GM23338 (cell line): ENCODE results near the gene DCLK3. TPM values are rescaled to one million over a fixed set of nuclear protein-coding genes. Genes with fewer than 3 reads are reported as not detected.

Experiments
- ATAC-seq: fragments of 200-7000 bp; cut with Tn5 transposase; 3 replicates; pipeline ENCODE4 v1.9.1; 2020
- DNase-seq: peaks from one replicate; pipeline ENCODE4 v3.0.0-alpha.2; 2015; ENCODE audit warnings: low spot score
- H2AFZ ChIP-seq: fragments of 200-600 bp; sonication (generic); 2 replicates; pipeline ENCODE4 v1.8.0; 2016; ENCODE audit warnings: antibody characterized with exemption, mild to moderate bottlenecking, moderate library complexity
- H3F3A ChIP-seq: fragments of 200-600 bp; sonication (generic); replicated peaks from 2 replicates; pipeline ENCODE4 v1.8.0; 2017; ENCODE audit warnings: antibody characterized with exemption, mixed run types, low read depth
- H3K27ac ChIP-seq: fragments of 200-600 bp; sonication (generic); 2 replicates; pipeline ENCODE4 v1.6.1; 2016; ENCODE audit warnings: low read depth
- H3K27me3 ChIP-seq: fragments of 200-600 bp; sonication (generic); 2 replicates; pipeline ENCODE4 v1.8.0; 2016; ENCODE audit warnings: mild to moderate bottlenecking, mixed run types, moderate library complexity; ENCODE audit not compliant: insufficient read depth
- H3K36me3 ChIP-seq: fragments of 200-600 bp; sonication (generic); 2 replicates; pipeline ENCODE4 v1.8.0; 2016; ENCODE audit warnings: mild to moderate bottlenecking; ENCODE audit not compliant: insufficient read depth
- H3K4me1 ChIP-seq: fragments of 200-600 bp; sonication (generic); 2 replicates; pipeline ENCODE4 v1.8.0; 2016; ENCODE audit warnings: mild to moderate bottlenecking, moderate library complexity; ENCODE audit not compliant: insufficient read depth
- H3K4me2 ChIP-seq: fragments of 200-600 bp; sonication (generic); 2 replicates; pipeline ENCODE4 v1.7.1; 2017; ENCODE audit warnings: mixed run types
- H3K4me3 ChIP-seq: fragments of 200-600 bp; sonication (generic); 2 replicates; pipeline ENCODE4 v1.6.1; 2016; ENCODE audit warnings: mixed run types
- H3K79me2 ChIP-seq: fragments of 200-600 bp; sonication (generic); replicated peaks from 2 replicates; pipeline ENCODE4 v1.8.0; 2017; ENCODE audit warnings: mild to moderate bottlenecking; ENCODE audit not compliant: insufficient read depth
- H3K9me2 ChIP-seq: fragments of 200-600 bp; sonication (generic); 2 replicates; pipeline ENCODE4 v1.8.0; 2017; ENCODE audit not compliant: insufficient read depth
- H4K20me1 ChIP-seq: fragments of 200-600 bp; sonication (generic); replicated peaks from 2 replicates; pipeline ENCODE4 v1.8.0; 2017; ENCODE audit warnings: mild to moderate bottlenecking; ENCODE audit not compliant: insufficient read depth
- H3K27ac Mint-ChIP-seq: 2 replicates; pipeline ENCODE4 v1.8.0; 2020; ENCODE audit warnings: inconsistent platforms, mild to moderate bottlenecking, moderate library complexity, mixed read lengths
- H3K27me3 Mint-ChIP-seq: 3 replicates; pipeline ENCODE4 v1.8.0; 2022; ENCODE audit warnings: low read depth, mild to moderate bottlenecking, moderate library complexity, mixed read lengths, inconsistent platforms; ENCODE audit not compliant: insufficient read depth, poor library complexity
- H3K36me3 Mint-ChIP-seq: 3 replicates; pipeline ENCODE4 v1.8.0; 2021; ENCODE audit warnings: low read depth, mild to moderate bottlenecking, inconsistent platforms, moderate library complexity, mixed read lengths
- H3K4me1 Mint-ChIP-seq: 3 replicates; pipeline ENCODE4 v1.8.0; 2020; ENCODE audit warnings: mild to moderate bottlenecking, inconsistent platforms, mixed read lengths
- H3K4me3 Mint-ChIP-seq: 3 replicates; pipeline ENCODE4 v1.8.0; 2021; ENCODE audit warnings: moderate library complexity, mild to moderate bottlenecking, inconsistent platforms, mixed read lengths
- H3K9me3 Mint-ChIP-seq: 3 replicates; pipeline ENCODE4 v1.8.0; 2020; ENCODE audit warnings: moderate library complexity, mild to moderate bottlenecking, inconsistent platforms, mixed read lengths
- EZH2phosphoT487 ChIP-seq: fragments of 200-600 bp; sonication (generic); IDR thresholded peaks from one replicate; pipeline ENCODE4 v1.8.1; 2018; ENCODE audit warnings: antibody characterized with exemption; ENCODE audit not compliant: unreplicated experiment
- NANOG ChIP-seq: IDR thresholded peaks from 2 replicates; pipeline ENCODE4 v1.6.1; 2016; ENCODE audit warnings: antibody characterized with exemption, borderline replicate concordance
- REST ChIP-seq: IDR thresholded peaks from one replicate; pipeline ENCODE4 v1.6.1; 2018; ENCODE audit warnings: antibody characterized with exemption; ENCODE audit not compliant: unreplicated experiment
- STAT1 ChIP-seq: IDR thresholded peaks from one replicate; pipeline ENCODE4 v1.6.1; 2016; ENCODE audit warnings: antibody characterized with exemption; ENCODE audit not compliant: unreplicated experiment
- ZNF114 ChIP-seq: fragments of 250-450 bp; sonication (Bioruptor Pico); IDR thresholded peaks from 2 replicates; pipeline ENCODE4 v1.5.0; 2020; ENCODE audit warnings: mild to moderate bottlenecking, moderate library complexity
- ZNF462 ChIP-seq: fragments of 250-450 bp; sonication (Bioruptor Pico); IDR thresholded peaks from 2 replicates; pipeline ENCODE4 v1.5.0; 2020; ENCODE audit warnings: mild to moderate bottlenecking, moderate library complexity
- polyA plus RNA-seq: library from polyadenylated mRNA; unstranded; fragments of >200 nt; fragmentation: Nextera tagmentation; extraction: Ambion mirVana; gene quantifications from 2 replicates; pipeline ENCODE4 v1.2.1, GENCODE V29; 2016
- total RNA-seq: library from RNA; depleted of rRNA; stranded (reverse); fragments of >200 nt; shearing (Covaris generic); gene quantifications from 2 replicates; pipeline ENCODE4 v1.2.3, GENCODE V29; 2014

The DCLK3 gene
- total and polyA plus RNA-seq, 2 experiments from 2014 or later: 0.40 to 0.66 TPM

GRCh38 chr3:36688815-36689214 is 75.5 kb downstream of the DCLK3 start (continued):
- no peak for TF ChIP-seq ZNF462 (CRISPR knock-in tag)

GRCh38 chr3:36686516-36686915 is 77.8 kb downstream of the DCLK3 start:
- Histone ChIP-seq H2AFZ (no peak overlapping the region), H3K27me3 (no peaks in the 10 kb centered on the region), H4K20me1 (no peaks in the 10 kb centered on the region), H3K9me2 (no peaks in the 10 kb centered on the region), H3K4me3 (no peak overlapping the region), H3K36me3 (no peaks in the 10 kb centered on the region), H3K4me1 (no peaks in the 10 kb centered on the region), H3F3A (no peaks in the 10 kb centered on the region), H3K27ac (no peak overlapping the region), H3K79me2 (no peaks in the 10 kb centered on the region), H3K4me2 (no peak overlapping the region)
- Mint-ChIP-seq H3K4me1 (peaks cover 5% of the 10 kb centered on the region), H3K36me3 (peaks cover 2% of the 10 kb centered on the region), H3K27me3 (peaks cover 4% of the 10 kb centered on the region), H3K9me3 (peaks cover 2% of the 10 kb centered on the region), H3K4me3 (no peak overlapping the region), H3K27ac (no peak overlapping the region)
- ATAC-seq (no peak), DNase-seq (no peak)
- TF ChIP-seq REST: no peak
- no peak for TF ChIP-seq ZNF114 (CRISPR knock-in tag)
- TF ChIP-seq EZH2phosphoT487: no peak
- TF ChIP-seq NANOG: no peak
- TF ChIP-seq ZNF462 (CRISPR knock-in tag): no peak
- TF ChIP-seq STAT1: no peak
